GM18907 (cell line): Measurements from ENCODE around the gene TREML4.

Source experiments
- ATAC-seq: cut with Tn5 transposase; IDR thresholded peaks from one replicate; pipeline ENCODE4 v1.9.1; 2021; ENCODE audit warnings: mild to moderate bottlenecking, moderate library complexity; ENCODE audit not compliant: unreplicated experiment

Gene TREML4

DNA sequence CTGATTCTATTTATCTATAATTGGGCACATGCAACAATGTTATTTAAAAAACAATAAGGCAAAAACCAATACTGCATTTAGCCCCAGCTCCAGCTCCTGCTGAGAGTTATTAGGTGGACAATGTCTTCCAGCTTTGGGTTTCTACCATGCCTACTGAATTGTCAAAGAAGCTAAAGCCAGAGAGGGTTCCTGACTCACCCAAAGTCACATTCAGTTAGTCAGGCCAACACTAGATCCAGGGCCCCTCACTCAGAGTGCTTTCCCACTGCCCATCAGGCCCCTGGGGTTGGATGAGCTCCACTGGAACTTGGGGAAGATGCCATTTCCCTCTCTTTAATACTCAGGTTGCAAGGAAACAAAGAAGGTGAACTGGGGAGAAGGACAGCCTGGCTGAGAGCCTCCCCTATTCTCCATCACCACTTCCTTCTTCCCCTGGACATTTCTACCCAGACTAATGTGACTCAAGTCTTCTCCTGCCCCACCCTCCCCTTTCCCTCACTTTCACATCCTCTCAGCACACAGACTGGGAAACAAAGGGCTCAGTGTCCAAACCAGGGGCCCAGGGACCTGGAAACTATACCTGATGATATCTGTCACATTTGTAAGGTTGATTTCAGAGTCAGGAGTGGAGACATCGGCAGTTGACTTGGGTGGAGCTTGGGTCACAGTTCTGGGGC is 52.4 kb downstream of the TREML4 start:
- ATAC-seq: no peak

- ATAC-seq: no peak
Observed at GRCh38 chr6:41283600-41283999, 55.5 kb downstream of the TREML4 start.

GRCh38 chr6:41284726-41285125 is 56.6 kb downstream of the TREML4 start:
- no peak for ATAC-seq

DNA sequence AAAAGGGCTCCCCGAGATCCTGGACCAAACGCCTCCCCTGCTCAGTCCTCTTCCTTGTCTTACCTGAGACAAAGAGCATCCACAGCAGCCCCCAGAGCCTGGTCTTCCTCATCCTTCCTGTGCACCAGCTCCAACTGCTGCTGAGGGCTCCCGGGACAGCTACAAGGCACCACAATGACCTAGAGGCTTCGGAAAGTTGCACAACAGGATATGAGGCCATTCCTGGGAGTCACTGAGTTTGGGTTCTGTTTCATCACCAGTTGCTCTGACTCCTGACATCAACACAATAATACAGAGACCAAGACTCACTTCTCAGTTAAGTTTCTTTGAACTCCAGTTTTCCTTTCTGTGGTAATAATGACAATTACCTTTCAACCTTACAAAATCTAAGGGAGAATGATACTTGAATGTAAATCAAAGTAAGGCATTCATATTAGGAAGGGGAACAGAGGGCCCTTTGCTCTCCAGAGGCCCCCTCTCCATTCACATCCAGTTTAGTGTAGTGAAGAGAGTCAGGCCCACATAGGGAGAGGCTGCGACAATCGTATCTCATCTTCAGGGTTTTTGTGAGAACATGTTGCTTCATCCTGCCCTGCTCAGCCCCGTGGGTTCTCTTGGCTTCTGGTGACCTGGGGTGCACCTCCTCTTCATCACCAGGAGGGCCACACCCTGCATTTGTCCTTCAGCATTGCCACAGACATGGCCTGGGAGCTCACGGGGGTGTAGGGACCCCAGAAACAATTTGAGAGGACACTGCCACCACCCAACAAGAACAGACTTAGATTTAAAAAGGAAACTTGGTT is 58.6 kb downstream of the TREML4 start, which contains the start of gene TREM1:
Gene TREM1 (minus strand): TSS at position 139 of the 803 bp plus-strand sequence. CDS start 27 bp downstream, at position 112.
- no peak for ATAC-seq

GRCh38 chr6:41288030-41288753 is 60.0 kb downstream of the TREML4 start:
- no peak for ATAC-seq
